NAMALWA (cell line): ENCODE results near the gene WBP1L.
"Not testable (repeated sequence)": the region's sequence is repeated elsewhere in the genome, so short reads cannot be mapped to it uniquely, and the experiment has no call there.

Experiments
- DNase-seq: peaks from one replicate; pipeline ENCODE4 v3.0.0-alpha.2; 2015; ENCODE audit warnings: low spot score

The WBP1L gene

GRCh38 chr10:102812231-102812876 lies 68.6 kb downstream of the WBP1L start:
- peak; percentile 40 for DNase-seq

GRCh38 chr10:102813017-102813541 lies 69.3 kb downstream of the WBP1L start:
- DNase-seq: no peak

- no peak for DNase-seq
These were observed 70.1 kb downstream of the WBP1L start for GRCh38 chr10:102813734-102814452.

- DNase-seq: no peak
These were observed 70.7 kb downstream of the WBP1L start for GRCh38 chr10:102814453-102814871.

- DNase-seq: no peak
These were observed 71.3 kb downstream of the WBP1L start for GRCh38 chr10:102814873-102815661.

- no peak for DNase-seq
These were observed 72.2 kb downstream of the WBP1L start for GRCh38 chr10:102815790-102816549.

GRCh38 chr10:102817175-102817574 lies 73.4 kb downstream of the WBP1L start:
- no peak for DNase-seq

- DNase-seq: peak; percentile 44
These were observed 75.3 kb downstream of the WBP1L start for GRCh38 chr10:102819054-102819453.

GRCh38 chr10:102820008-102820407 lies 76.3 kb downstream of the WBP1L start:
- DNase-seq: not testable (repeated sequence)

GRCh38 chr10:102822222-102822621 lies 78.5 kb downstream of the WBP1L start:
- DNase-seq: no peak

GRCh38 chr10:102824664-102825063 lies 80.9 kb downstream of the WBP1L start:
- no peak for DNase-seq

GRCh38 chr10:102826148-102826796 lies 82.5 kb downstream of the WBP1L start:
- no peak for DNase-seq

GRCh38 chr10:102827597-102827975 lies 83.8 kb downstream of the WBP1L start:
- DNase-seq: no peak

GRCh38 chr10:102831322-102832071 lies 87.7 kb downstream of the WBP1L start:
- DNase-seq: no peak

GRCh38 chr10:102832248-102832647 lies 88.5 kb downstream of the WBP1L start:
- no peak for DNase-seq

- DNase-seq: no peak
These were observed 89.2 kb downstream of the WBP1L start for GRCh38 chr10:102832987-102833386.

- no peak for DNase-seq
These were observed 90.4 kb downstream of the WBP1L start for GRCh38 chr10:102834143-102834542.

- DNase-seq: peak; percentile 84
These were observed 91.3 kb downstream of the WBP1L start for GRCh38 chr10:102835007-102835482.

GRCh38 chr10:102837230-102837721 lies 93.5 kb downstream of the WBP1L start, which contains the start of gene CYP17A1:
CYP17A1 (minus strand) TSS chr10:102837413; CDS start chr10:102837361, 52 bp downstream.
- no peak for DNase-seq

- not testable (repeated sequence) for DNase-seq
These were observed 94.7 kb downstream of the WBP1L start for GRCh38 chr10:102838276-102838927.
